K562 (cell line): ENCODE measurements around the gene SERTAD1. TPM values are rescaled to one million over a fixed set of nuclear protein-coding genes. Genes with fewer than 3 reads are reported as not detected.
A peak's percentile ranks its signal among the peaks of the same experiment; 100 is the strongest.

Source experiments
- BRD9 ChIP-seq: fragments of 450-650 bp; IDR thresholded peaks from 2 replicates; pipeline ENCODE4 v1.6.1; 2018; ENCODE audit warnings: low read depth; ENCODE audit not compliant: partially characterized antibody
- CCNT2 ChIP-seq: IDR thresholded peaks from 2 replicates; pipeline ENCODE4 v1.6.1; 2011; ENCODE audit warnings: borderline replicate concordance, low read depth, mild to moderate bottlenecking, moderate library complexity, mixed read lengths, low read length; ENCODE audit not compliant: insufficient read length; ENCODE audit errors: extremely low read depth
- CREB1 ChIP-seq, 2 experiments: sonication (generic) in 1 of 2; formaldehyde crosslinking in 1 of 2; IDR thresholded peaks; 2 replicates each; pipeline versions ENCODE4 v1.6.1 to v1.8.0; 2012 to 2022; ENCODE audit warnings: inconsistent platforms in 1 of 2, mild to moderate bottlenecking in 1 of 2, missing genetic modification reagents in 1 of 2, moderate library complexity in 1 of 2
- FOXJ3 ChIP-seq: sonication (generic); formaldehyde crosslinking; IDR thresholded peaks from 2 replicates; pipeline ENCODE4 v1.4.0; 2020; ENCODE audit warnings: mild to moderate bottlenecking, missing genetic modification reagents
- FOXM1 ChIP-seq, 2 experiments: fragments of 450-650 bp in 1 of 2; sonication (generic) in 1 of 2; formaldehyde crosslinking in 1 of 2; IDR thresholded peaks; 2 replicates each; pipeline versions ENCODE4 v1.6.1 to v1.9.0; 2017 to 2022; ENCODE audit warnings: low read depth in 2 of 2, mild to moderate bottlenecking in 2 of 2, missing genetic modification reagents in 1 of 2, moderate library complexity in 1 of 2
- HDAC3 ChIP-seq: fragments of 450-650 bp; IDR thresholded peaks from 2 replicates; pipeline ENCODE4 v1.6.1; 2018; ENCODE audit warnings: borderline replicate concordance, mild to moderate bottlenecking, moderate library complexity; ENCODE audit not compliant: partially characterized antibody
- KAT2B ChIP-seq: IDR thresholded peaks from one replicate; pipeline ENCODE4 v1.6.1; 2012; ENCODE audit warnings: low read depth, mild to moderate bottlenecking, control low read depth, inconsistent platforms, low read length, moderate library complexity
- MAX ChIP-seq: sonication (generic); formaldehyde crosslinking; IDR thresholded peaks from 2 replicates; pipeline ENCODE4 v1.9.0; 2022; ENCODE audit warnings: mild to moderate bottlenecking, missing genetic modification reagents
- MAZ ChIP-seq, 2 experiments: fragments of 450-650 bp in 1 of 2; sonication (generic) in 1 of 2; formaldehyde crosslinking; IDR thresholded peaks in 1 of 2; conservative IDR thresholded peaks in 1 of 2; 2 replicates each; pipeline versions ENCODE4 v1.4.0 to v1.5.0; 2020; ENCODE audit warnings: mild to moderate bottlenecking in 1 of 2, missing genetic modification reagents in 1 of 2
- MGA ChIP-seq: fragments of 450-650 bp; IDR thresholded peaks from 2 replicates; pipeline ENCODE4 v1.6.1; 2016; ENCODE audit warnings: mild to moderate bottlenecking, moderate library complexity
- NR2F6 ChIP-seq: fragments of 450-650 bp; formaldehyde crosslinking; IDR thresholded peaks from 2 replicates; pipeline ENCODE4 v1.4.0; 2020; ENCODE audit warnings: mild to moderate bottlenecking
- PCBP1 ChIP-seq: fragments of 200-400 bp; formaldehyde crosslinking; IDR thresholded peaks from 2 replicates; pipeline ENCODE4 v1.6.1; 2018; ENCODE audit warnings: mild to moderate bottlenecking, low read depth, low read length; ENCODE audit not compliant: poor library complexity, severe bottlenecking
- ZNF699 ChIP-seq: fragments of 250-450 bp; sonication (Bioruptor Pico); IDR thresholded peaks from 2 replicates; pipeline ENCODE4 v1.8.0; 2021; ENCODE audit warnings: mild to moderate bottlenecking, moderate library complexity; ENCODE audit not compliant: insufficient replicate concordance
- polyA plus RNA-seq, 8 experiments: library from polyadenylated mRNA; depleted of rRNA in 4 of 8; stranded (reverse) in 5 of 8; unstranded in 3 of 8; fragments of >200 nt; fragmentation: Nextera tagmentation in 2 of 8; fragmentation: Illumina TruSeq in 1 of 8; extraction: Ambion mirVana in 2 of 8; extraction: Trizol in 1 of 8; gene quantifications; 2 replicates each; pipeline versions ENCODE4 v1.2.1 to v1.2.3, GENCODE V29; 2011 to 2014; ENCODE audit warnings: inconsistent platforms in 1 of 8, missing spikeins in 1 of 8
- total RNA-seq, 7 experiments: library from RNA; depleted of rRNA in 6 of 7; stranded (reverse); fragments of >200 nt in 6 of 7; fragmentation: Illumina TruSeq in 2 of 7; extraction: Trizol in 2 of 7; gene quantifications; 2 replicates each; pipeline versions ENCODE4 v1.2.1 to v1.2.3, GENCODE V29; 2011 to 2021; ENCODE audit warnings: low replicate concordance in 1 of 7

Gene SERTAD1
- total and polyA plus RNA-seq, 9 of the 15 experiments (the other 6 are each of a cell fraction or from before 2014, with no cell fraction given), result 0.15 to 8.7 (median 4.9) TPM

GRCh38 chr19:40398417-40399131 is 27.2 kb downstream of the SERTAD1 start (continued):
- TF ChIP-seq MGA (no peak), CREB1 (IDR thresholded peaks at IDR 0.05) (no peak), CREB1 (CRISPR knock-in tag; IDR thresholded peaks at IDR 0.05) (0 out of 2 replicates have a peak, but pooled peaks have one; percentile 23), FOXM1 (IDR thresholded peaks at IDR 0.05; ENCODE audit: low read depth) (no peak), FOXM1 (CRISPR knock-in tag; IDR thresholded peaks at IDR 0.05; ENCODE audit: low read depth) (0 out of 2 replicates have a peak, but pooled peaks have one; percentile 48), KAT2B (no peak), MAX (CRISPR knock-in tag) (peak; percentile 24; the same call in 1 of the 2 replicates), NR2F6 (CRISPR knock-in tag) (no peak), BRD9 (no peak), ZNF699 (no peak), CCNT2 (peak; percentile 39), MAZ (CRISPR knock-in tag; conservative IDR thresholded peaks at IDR 0.05 in 1 of 2, IDR thresholded peaks at IDR 0.05 in 1 of 2) (0 out of 4 replicates have a peak, but pooled peaks of 1 of the 2 experiments have one; percentile 17), FOXJ3 (CRISPR knock-in tag) (no peak), PCBP1 (peak; percentile 26), HDAC3 (no peak)
